ENCODE measurements around the gene SIRPB1. TPM values are rescaled to one million over a fixed set of nuclear protein-coding genes. Genes with fewer than 3 reads are reported as not detected.
"Not testable (repeated sequence)": the region's sequence is repeated elsewhere in the genome, so short reads cannot be mapped to it uniquely, and the experiment has no call there.

SIRPB1 gene
- total RNA-seq, 1 experiment from 2014 or later = 7.6 TPM

- H3K4me1 ChIP-seq (replicated peaks; ENCODE audit: insufficient read depth) = peaks cover 35% of the 10 kb centered on the region
- peak overlapping the region; percentile 63 for H3K4me2 ChIP-seq
- H3K79me2 ChIP-seq (ENCODE audit: low read depth) = peaks cover 11% of the 10 kb centered on the region
- peak overlapping the region; percentile 42; the same call in 1 of the 2 replicates for H3K4me3 ChIP-seq
- H2AFZ ChIP-seq = no peak overlapping the region
- ChIA-PET POLR2A (ENCODE audit: unreplicated experiment) (no interaction called here), CTCF (interaction anchor here (0.6 kb wide), 1 partner anchor 102 kb away, joined by 8 read pairs; no protein-coding TSS in a partner anchor)
- intact Hi-C loops (cut with micrococcal nuclease; ENCODE audit: unreplicated experiment) = no loop called here
- H3K36me3 ChIP-seq (ENCODE audit: low read depth) = peaks cover 13% of the 10 kb centered on the region; the same call in 1 of the 2 replicates
- BruUV-seq (replicated peaks) = no TSS peak
- H4K20me1 ChIP-seq (ENCODE audit: insufficient read depth) = no peaks in the 10 kb centered on the region
- H3K9me2 ChIP-seq (ENCODE audit: insufficient read depth) = no peaks in the 10 kb centered on the region
- no peak for DNase-seq
- no peaks in the 10 kb centered on the region for H3K27me3 ChIP-seq (ENCODE audit: insufficient read depth, low read depth)
- H3F3A ChIP-seq (ENCODE audit: insufficient read depth, low read depth) = peaks cover 17% of the 10 kb centered on the region; the same call in 1 of the 2 replicates
- peaks cover 14% of the 10 kb centered on the region for H3K9me3 ChIP-seq (ENCODE audit: insufficient read depth, low read depth)
- H3K27ac ChIP-seq = peak overlapping the region; percentile 1; the same call in 1 of the 2 replicates
- TF ChIP-seq EZH2 (IDR thresholded peaks at IDR 0.05; ENCODE audit: low read depth) (no peak), CTCF (conservative IDR thresholded peaks at IDR 0.05) (no peak)
Measured at GRCh38 chr20:1616858-1617434, 2.9 kb downstream of the SIRPB1 start.

- intact Hi-C loops (cut with micrococcal nuclease; ENCODE audit: unreplicated experiment); H2AFZ ChIP-seq; H3K9me3 ChIP-seq (ENCODE audit: insufficient read depth, low read depth); H3K4me2 ChIP-seq; H3K27ac ChIP-seq; H3K9me2 ChIP-seq (ENCODE audit: insufficient read depth); CTCF ChIA-PET; H4K20me1 ChIP-seq (ENCODE audit: insufficient read depth); H3K4me1 ChIP-seq (replicated peaks; ENCODE audit: insufficient read depth); POLR2A ChIA-PET (ENCODE audit: unreplicated experiment); H3F3A ChIP-seq (ENCODE audit: insufficient read depth, low read depth); H3K4me3 ChIP-seq; BruUV-seq (replicated peaks); DNase-seq; H3K27me3 ChIP-seq (ENCODE audit: insufficient read depth, low read depth); H3K36me3 ChIP-seq (ENCODE audit: low read depth); H3K79me2 ChIP-seq (ENCODE audit: low read depth): not testable (repeated sequence)
Measured at GRCh38 chr20:1610404-1610803, 9.4 kb downstream of the SIRPB1 start.

GRCh38 chr20:1608678-1609347 lies 11.0 kb downstream of the SIRPB1 start:
- H3K4me3 ChIP-seq; BruUV-seq (replicated peaks); CTCF ChIA-PET; H3K4me1 ChIP-seq (replicated peaks; ENCODE audit: insufficient read depth); H4K20me1 ChIP-seq (ENCODE audit: insufficient read depth); H2AFZ ChIP-seq; H3K27me3 ChIP-seq (ENCODE audit: insufficient read depth, low read depth); H3K4me2 ChIP-seq; intact Hi-C loops (cut with micrococcal nuclease; ENCODE audit: unreplicated experiment); POLR2A ChIA-PET (ENCODE audit: unreplicated experiment); H3K79me2 ChIP-seq (ENCODE audit: low read depth); H3K36me3 ChIP-seq (ENCODE audit: low read depth); H3F3A ChIP-seq (ENCODE audit: insufficient read depth, low read depth); H3K9me2 ChIP-seq (ENCODE audit: insufficient read depth); DNase-seq; H3K27ac ChIP-seq; H3K9me3 ChIP-seq (ENCODE audit: insufficient read depth, low read depth): not testable (repeated sequence)

- Histone ChIP-seq H3K27me3 (ENCODE audit: insufficient read depth, low read depth) (no peaks in the 10 kb centered on the region), H3K36me3 (ENCODE audit: low read depth) (no peaks in the 10 kb centered on the region), H3F3A (ENCODE audit: insufficient read depth, low read depth) (no peaks in the 10 kb centered on the region), H2AFZ (no peak overlapping the region), H3K9me3 (ENCODE audit: insufficient read depth, low read depth) (no peaks in the 10 kb centered on the region), H3K79me2 (ENCODE audit: low read depth) (no peaks in the 10 kb centered on the region), H3K4me2 (no peak overlapping the region), H3K4me1 (replicated peaks; ENCODE audit: insufficient read depth) (no peaks in the 10 kb centered on the region), H3K27ac (no peak overlapping the region), H3K9me2 (ENCODE audit: insufficient read depth) (no peaks in the 10 kb centered on the region), H3K4me3 (no peak overlapping the region), H4K20me1 (ENCODE audit: insufficient read depth) (no peaks in the 10 kb centered on the region)
- no peak for TF ChIP-seq EZH2 (IDR thresholded peaks at IDR 0.05; ENCODE audit: low read depth)
- TF ChIP-seq CTCF (conservative IDR thresholded peaks at IDR 0.05) = no peak
- DNase-seq = no peak
- CTCF ChIA-PET = no interaction called here
- intact Hi-C loops (cut with micrococcal nuclease; ENCODE audit: unreplicated experiment) = no loop called here
- POLR2A ChIA-PET (ENCODE audit: unreplicated experiment) = no interaction called here
- no TSS peak for BruUV-seq (replicated peaks)
Measured at GRCh38 chr20:1600736-1601135, 19.1 kb downstream of the SIRPB1 start.

Measured in PC-9 (cell line).